ENCODE results near the gene SLC6A3.

Gene SLC6A3

GRCh38 chr5:1357946-1358725 lies 87.1 kb downstream of the SLC6A3 start:
- H3K9me3 ChIP-seq (ENCODE audit: control insufficient read depth in 1 of 2, low read length in 2 of 2) = no peaks in the 10 kb centered on the region
- H3K4me3 ChIP-seq (ENCODE audit: low read depth in 1 of 2, low read length in 2 of 2) = no peak overlapping the region
- H3K27ac ChIP-seq (ENCODE audit: low read length) = no peak overlapping the region
- peaks cover 4% of the 10 kb centered on the region for H3K27me3 ChIP-seq (ENCODE audit: low read depth, low read length)
- no peaks in the 10 kb centered on the region for H3K36me3 ChIP-seq (ENCODE audit: control insufficient read depth in 1 of 2, insufficient read depth in 2 of 2, low read length in 2 of 2)
- no peaks in the 10 kb centered on the region for H3K4me1 ChIP-seq (ENCODE audit: control insufficient read depth in 1 of 2, insufficient read depth in 2 of 2, low read length in 2 of 2)

GRCh38 chr5:1356873-1357787 lies 88.1 kb downstream of the SLC6A3 start:
- H3K4me3 ChIP-seq (ENCODE audit: low read depth in 1 of 2, low read length in 2 of 2) = no peak overlapping the region
- peaks cover 4% of the 10 kb centered on the region for H3K27me3 ChIP-seq (ENCODE audit: low read depth, low read length)

GRCh38 chr5:1354576-1354975 lies 90.7 kb downstream of the SLC6A3 start:
- Histone ChIP-seq H3K9me3 (ENCODE audit: control insufficient read depth in 1 of 2, low read length in 2 of 2) (no peaks in the 10 kb centered on the region), H3K27ac (ENCODE audit: low read length) (no peak overlapping the region), H3K4me3 (ENCODE audit: low read depth in 1 of 2, low read length in 2 of 2) (no peak overlapping the region), H3K36me3 (ENCODE audit: control insufficient read depth in 1 of 2, insufficient read depth in 2 of 2, low read length in 2 of 2) (no peaks in the 10 kb centered on the region), H3K27me3 (ENCODE audit: low read depth, low read length) (no peaks in the 10 kb centered on the region), H3K4me1 (ENCODE audit: control insufficient read depth in 1 of 2, insufficient read depth in 2 of 2, low read length in 2 of 2) (no peaks in the 10 kb centered on the region)

More at GRCh38 chr5:1356873-1357787, 88.1 kb downstream of the SLC6A3 start:
- no peak overlapping the region for H3K27ac ChIP-seq (ENCODE audit: low read length)
- no peaks in the 10 kb centered on the region for H3K9me3 ChIP-seq (ENCODE audit: control insufficient read depth in 1 of 2, low read length in 2 of 2)
- H3K4me1 ChIP-seq (ENCODE audit: control insufficient read depth in 1 of 2, insufficient read depth in 2 of 2, low read length in 2 of 2) = no peaks in the 10 kb centered on the region
- H3K36me3 ChIP-seq (ENCODE audit: control insufficient read depth in 1 of 2, insufficient read depth in 2 of 2, low read length in 2 of 2) = no peaks in the 10 kb centered on the region

GRCh38 chr5:1352231-1353219 lies 92.7 kb downstream of the SLC6A3 start:
- Histone ChIP-seq H3K27ac (ENCODE audit: low read length) (no peak overlapping the region), H3K9me3 (ENCODE audit: control insufficient read depth in 1 of 2, low read length in 2 of 2) (no peaks in the 10 kb centered on the region), H3K4me3 (ENCODE audit: low read depth in 1 of 2, low read length in 2 of 2) (no peak overlapping the region), H3K4me1 (ENCODE audit: control insufficient read depth in 1 of 2, insufficient read depth in 2 of 2, low read length in 2 of 2) (no peaks in the 10 kb centered on the region), H3K36me3 (ENCODE audit: control insufficient read depth in 1 of 2, insufficient read depth in 2 of 2, low read length in 2 of 2) (no peaks in the 10 kb centered on the region), H3K27me3 (ENCODE audit: low read depth, low read length) (no peaks in the 10 kb centered on the region)

- no peaks in the 10 kb centered on the region for H3K27me3 ChIP-seq (ENCODE audit: low read depth, low read length)
- no peak overlapping the region for H3K27ac ChIP-seq (ENCODE audit: low read length)
- peaks cover 0 to 2% of the 10 kb centered on the region in 2 donors for H3K4me1 ChIP-seq (ENCODE audit: control insufficient read depth in 1 of 2, insufficient read depth in 2 of 2, low read length in 2 of 2)
- no peaks in the 10 kb centered on the region for H3K36me3 ChIP-seq (ENCODE audit: control insufficient read depth in 1 of 2, insufficient read depth in 2 of 2, low read length in 2 of 2)
- no peak overlapping the region for H3K4me3 ChIP-seq (ENCODE audit: low read depth in 1 of 2, low read length in 2 of 2)
- no peaks in the 10 kb centered on the region for H3K9me3 ChIP-seq (ENCODE audit: control insufficient read depth in 1 of 2, low read length in 2 of 2)
These were observed 94.1 kb downstream of the SLC6A3 start for GRCh38 chr5:1351156-1351555.

- no peaks in the 10 kb centered on the region for H3K9me3 ChIP-seq (ENCODE audit: control insufficient read depth in 1 of 2, low read length in 2 of 2)
- H3K4me3 ChIP-seq (ENCODE audit: low read depth in 1 of 2, low read length in 2 of 2) = no peak overlapping the region
- H3K36me3 ChIP-seq (ENCODE audit: control insufficient read depth in 1 of 2, insufficient read depth in 2 of 2, low read length in 2 of 2) = no peaks in the 10 kb centered on the region
- no peaks in the 10 kb centered on the region for H3K27me3 ChIP-seq (ENCODE audit: low read depth, low read length)
- peaks cover 3 to 13% of the 10 kb centered on the region in 2 donors for H3K4me1 ChIP-seq (ENCODE audit: control insufficient read depth in 1 of 2, insufficient read depth in 2 of 2, low read length in 2 of 2)
- H3K27ac ChIP-seq (ENCODE audit: low read length) = no peak overlapping the region
These were observed 96.0 kb downstream of the SLC6A3 start for GRCh38 chr5:1349246-1349645.

- Histone ChIP-seq H3K4me3 (ENCODE audit: low read depth in 1 of 2, low read length in 2 of 2) (no peak overlapping the region), H3K4me1 (ENCODE audit: control insufficient read depth in 1 of 2, insufficient read depth in 2 of 2, low read length in 2 of 2) (peaks cover 6 to 16% of the 10 kb centered on the region in 2 donors), H3K27me3 (ENCODE audit: low read depth, low read length) (no peaks in the 10 kb centered on the region), H3K27ac (ENCODE audit: low read length) (no peak overlapping the region), H3K36me3 (ENCODE audit: control insufficient read depth in 1 of 2, insufficient read depth in 2 of 2, low read length in 2 of 2) (no peaks in the 10 kb centered on the region), H3K9me3 (ENCODE audit: control insufficient read depth in 1 of 2, low read length in 2 of 2) (no peaks in the 10 kb centered on the region)
These were observed 96.3 kb downstream of the SLC6A3 start for GRCh38 chr5:1348986-1349245.

- Histone ChIP-seq H3K36me3 (ENCODE audit: control insufficient read depth in 1 of 2, insufficient read depth in 2 of 2, low read length in 2 of 2) (no peaks in the 10 kb centered on the region), H3K9me3 (ENCODE audit: control insufficient read depth in 1 of 2, low read length in 2 of 2) (no peaks in the 10 kb centered on the region)
These were observed 97.7 kb downstream of the SLC6A3 start for GRCh38 chr5:1347571-1347970.

GRCh38 chr5:1346627-1347440 lies 98.4 kb downstream of the SLC6A3 start:
- Histone ChIP-seq H3K27me3 (ENCODE audit: low read depth, low read length) (no peaks in the 10 kb centered on the region), H3K9me3 (ENCODE audit: control insufficient read depth in 1 of 2, low read length in 2 of 2) (no peaks in the 10 kb centered on the region), H3K27ac (ENCODE audit: low read length) (no peak overlapping the region), H3K36me3 (ENCODE audit: control insufficient read depth in 1 of 2, insufficient read depth in 2 of 2, low read length in 2 of 2) (peaks cover 6% of the 10 kb centered on the region in 2 donors), H3K4me3 (ENCODE audit: low read depth in 1 of 2, low read length in 2 of 2) (no peak overlapping the region), H3K4me1 (ENCODE audit: control insufficient read depth in 1 of 2, insufficient read depth in 2 of 2, low read length in 2 of 2) (peaks cover 7 to 23% of the 10 kb centered on the region in 2 donors)

More at GRCh38 chr5:1347571-1347970, 97.7 kb downstream of the SLC6A3 start:
- Histone ChIP-seq H3K4me3 (ENCODE audit: low read depth in 1 of 2, low read length in 2 of 2) (no peak overlapping the region), H3K27ac (ENCODE audit: low read length) (no peak overlapping the region), H3K4me1 (ENCODE audit: control insufficient read depth in 1 of 2, insufficient read depth in 2 of 2, low read length in 2 of 2) (peaks cover 7 to 23% of the 10 kb centered on the region in 2 donors), H3K27me3 (ENCODE audit: low read depth, low read length) (no peaks in the 10 kb centered on the region)

- peaks cover 13 to 14% of the 10 kb centered on the region in 2 donors for H3K36me3 ChIP-seq (ENCODE audit: control insufficient read depth in 1 of 2, insufficient read depth in 2 of 2, low read length in 2 of 2)
- no peak overlapping the region for H3K27ac ChIP-seq (ENCODE audit: low read length)
- no peaks in the 10 kb centered on the region for H3K27me3 ChIP-seq (ENCODE audit: low read depth, low read length)
- peak overlapping the region; percentile 80 to 84 for H3K4me3 ChIP-seq (ENCODE audit: low read depth in 1 of 2, low read length in 2 of 2)
- no peaks in the 10 kb centered on the region for H3K9me3 ChIP-seq (ENCODE audit: control insufficient read depth in 1 of 2, low read length in 2 of 2)
- H3K4me1 ChIP-seq (ENCODE audit: control insufficient read depth in 1 of 2, insufficient read depth in 2 of 2, low read length in 2 of 2) = peaks cover 7 to 23% of the 10 kb centered on the region in 2 donors
These were observed 99.2 kb downstream of the SLC6A3 start for GRCh38 chr5:1345876-1346626.
